ENCODE data around the gene NTSR1.

The NTSR1 gene

DNA sequence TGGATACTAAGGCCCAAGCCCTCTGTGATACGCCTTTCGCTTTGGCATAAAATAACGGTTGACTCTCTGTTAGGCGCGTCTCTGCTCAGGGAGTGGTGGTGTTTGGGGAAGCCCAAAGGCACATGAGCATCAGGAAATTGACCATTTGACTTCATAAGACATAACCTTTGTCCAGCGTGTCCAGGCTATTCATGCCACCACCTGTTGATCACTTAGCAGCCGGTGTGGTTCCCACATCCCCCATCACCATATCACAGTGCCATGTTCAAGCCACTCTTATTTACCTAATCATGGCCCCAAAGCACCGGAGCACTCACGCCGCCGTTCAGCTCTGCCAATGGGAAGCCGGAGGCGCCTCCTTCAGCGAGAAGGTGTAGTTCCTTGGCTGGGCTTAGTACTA, 38.5 kb upstream of the NTSR1 start:
- no peak overlapping the region for H3K27ac ChIP-seq
- H3K36me3 ChIP-seq (replicated peaks): no peaks in the 10 kb centered on the region
- TF ChIP-seq, protein P1, sequence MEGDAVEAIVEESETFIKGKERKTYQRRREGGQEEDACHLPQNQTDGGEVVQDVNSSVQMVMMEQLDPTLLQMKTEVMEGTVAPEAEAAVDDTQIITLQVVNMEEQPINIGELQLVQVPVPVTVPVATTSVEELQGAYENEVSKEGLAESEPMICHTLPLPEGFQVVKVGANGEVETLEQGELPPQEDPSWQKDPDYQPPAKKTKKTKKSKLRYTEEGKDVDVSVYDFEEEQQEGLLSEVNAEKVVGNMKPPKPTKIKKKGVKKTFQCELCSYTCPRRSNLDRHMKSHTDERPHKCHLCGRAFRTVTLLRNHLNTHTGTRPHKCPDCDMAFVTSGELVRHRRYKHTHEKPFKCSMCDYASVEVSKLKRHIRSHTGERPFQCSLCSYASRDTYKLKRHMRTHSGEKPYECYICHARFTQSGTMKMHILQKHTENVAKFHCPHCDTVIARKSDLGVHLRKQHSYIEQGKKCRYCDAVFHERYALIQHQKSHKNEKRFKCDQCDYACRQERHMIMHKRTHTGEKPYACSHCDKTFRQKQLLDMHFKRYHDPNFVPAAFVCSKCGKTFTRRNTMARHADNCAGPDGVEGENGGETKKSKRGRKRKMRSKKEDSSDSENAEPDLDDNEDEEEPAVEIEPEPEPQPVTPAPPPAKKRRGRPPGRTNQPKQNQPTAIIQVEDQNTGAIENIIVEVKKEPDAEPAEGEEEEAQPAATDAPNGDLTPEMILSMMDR (IDR thresholded peaks at IDR 0.05; ENCODE audit: low read depth, low read length, missing control alignments): no peak
- H3K4me3 ChIP-seq (ENCODE audit: low read depth, low read length): no peak overlapping the region
- in situ Hi-C loops (cut with HindIII; ENCODE audit: low pct_ligation_motif_present, low sequenced_read_pairs): no loop called here
- no peak for DNase-seq
- no peaks in the 10 kb centered on the region for H3K27me3 ChIP-seq (replicated peaks)

DNA sequence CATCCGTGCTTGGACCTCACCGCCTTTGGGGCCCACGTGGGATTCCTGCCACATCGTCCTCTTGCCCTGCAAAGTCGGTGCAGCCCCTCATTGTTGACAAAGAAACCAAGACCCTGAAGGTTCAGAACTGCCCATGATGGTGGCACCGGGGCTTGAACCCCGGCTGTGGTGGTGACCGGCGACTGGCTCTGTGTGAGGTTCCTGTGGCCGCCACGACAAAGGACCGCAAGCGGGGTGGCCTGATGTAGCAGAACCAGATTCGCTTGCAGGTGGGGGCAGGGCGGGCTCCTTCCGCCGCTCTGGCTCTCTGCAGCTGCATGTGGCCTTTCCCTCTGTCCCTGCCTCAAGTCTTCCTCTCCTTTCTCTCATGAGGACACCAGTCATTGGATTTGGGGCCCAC, 37.6 kb upstream of the NTSR1 start:
- Histone ChIP-seq H3K36me3 (replicated peaks) (no peaks in the 10 kb centered on the region), H3K4me3 (ENCODE audit: low read depth, low read length) (no peak overlapping the region), H3K27ac (no peak overlapping the region), H3K27me3 (replicated peaks) (no peaks in the 10 kb centered on the region)
- no peak for DNase-seq
- TF ChIP-seq, protein P1 (IDR thresholded peaks at IDR 0.05; ENCODE audit: low read depth, low read length, missing control alignments): no peak
- in situ Hi-C loops (cut with HindIII; ENCODE audit: low pct_ligation_motif_present, low sequenced_read_pairs): no loop called here

DNA sequence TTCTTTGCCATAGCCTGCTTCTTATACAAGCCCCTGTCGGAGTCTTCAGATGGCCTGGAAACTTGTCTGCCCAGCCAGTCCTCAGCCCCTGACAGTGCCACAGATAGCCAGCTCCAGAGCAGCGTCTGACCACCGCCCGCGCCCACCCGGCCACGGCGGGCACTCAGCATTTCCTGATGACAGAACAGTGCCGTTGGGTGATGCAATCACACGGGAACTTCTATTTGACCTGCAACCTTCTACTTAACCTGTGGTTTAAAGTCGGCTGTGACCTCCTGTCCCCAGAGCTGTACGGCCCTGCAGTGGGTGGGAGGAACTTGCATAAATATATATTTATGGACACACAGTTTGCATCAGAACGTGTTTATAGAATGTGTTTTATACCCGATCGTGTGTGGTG, 36.9 kb upstream of the NTSR1 start:
- in situ Hi-C loops (cut with HindIII; ENCODE audit: low pct_ligation_motif_present, low sequenced_read_pairs): no loop called here
- Histone ChIP-seq H3K27ac (no peak overlapping the region), H3K36me3 (replicated peaks) (no peaks in the 10 kb centered on the region), H3K27me3 (replicated peaks) (no peaks in the 10 kb centered on the region), H3K4me3 (ENCODE audit: low read depth, low read length) (no peak overlapping the region)
- TF ChIP-seq, protein P1 (IDR thresholded peaks at IDR 0.05; ENCODE audit: low read depth, low read length, missing control alignments): no peak
- DNase-seq: no peak

DNA sequence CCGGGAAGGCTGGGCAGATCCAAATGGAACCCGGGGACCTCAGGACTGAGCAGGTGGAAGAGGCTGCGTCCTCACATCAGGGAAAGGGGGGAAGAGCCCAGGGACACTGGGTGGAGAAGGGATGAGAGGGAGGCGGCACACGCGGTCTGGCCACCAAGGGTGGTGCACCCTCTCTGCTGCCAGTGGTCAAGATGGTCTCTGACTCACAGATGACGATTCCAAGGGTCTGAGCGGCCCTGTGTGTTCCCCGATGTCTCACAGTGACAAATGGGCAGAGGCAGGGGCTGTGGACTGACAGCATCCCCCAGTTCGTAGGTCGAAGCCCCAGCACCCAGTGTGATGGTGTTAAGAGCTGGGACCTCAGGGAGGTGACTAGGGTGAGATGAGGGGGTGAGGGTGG, 34.3 kb upstream of the NTSR1 start:
- Histone ChIP-seq H3K36me3 (replicated peaks) (no peaks in the 10 kb centered on the region), H3K27me3 (replicated peaks) (no peaks in the 10 kb centered on the region), H3K4me3 (ENCODE audit: low read depth, low read length) (no peak overlapping the region), H3K27ac (no peak overlapping the region)
- in situ Hi-C loops (cut with HindIII; ENCODE audit: low pct_ligation_motif_present, low sequenced_read_pairs): no loop called here
- TF ChIP-seq, protein P1 (IDR thresholded peaks at IDR 0.05; ENCODE audit: low read depth, low read length, missing control alignments): no peak
- no peak for DNase-seq

DNA sequence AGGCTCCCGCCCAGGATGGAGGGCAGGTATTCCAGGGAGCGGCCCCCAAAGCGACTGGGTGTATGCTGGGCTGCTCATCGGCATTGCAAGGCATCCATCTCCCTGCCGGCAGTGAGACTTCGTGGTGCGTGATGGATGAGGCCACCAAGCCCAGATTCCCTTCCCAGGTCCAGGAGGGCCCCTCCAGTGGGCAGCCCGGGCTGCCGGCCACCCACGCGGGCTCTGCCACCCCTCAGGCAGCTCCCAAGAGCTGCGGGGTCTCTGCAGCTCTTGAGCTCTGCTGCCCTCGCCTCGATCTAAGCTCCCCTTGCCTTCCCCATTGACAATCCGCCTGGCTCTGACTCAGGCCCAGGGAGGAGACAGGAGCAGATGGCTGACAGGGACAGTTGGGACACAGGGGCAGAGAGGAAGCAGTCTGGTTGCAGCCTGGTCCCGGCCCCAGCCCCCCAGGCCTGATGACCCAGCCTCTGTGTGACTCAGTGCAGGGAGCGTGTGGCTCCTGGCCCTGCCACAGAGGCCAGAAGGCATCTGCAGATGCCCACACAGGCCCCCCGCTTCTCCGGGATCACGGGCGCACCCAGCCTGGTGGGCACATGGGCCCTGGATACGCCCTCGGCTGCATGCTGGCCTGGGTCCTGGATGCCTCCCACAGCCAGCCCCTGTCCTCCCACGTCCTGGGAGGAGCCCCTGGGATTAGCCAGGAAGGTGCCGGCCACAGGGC, 33.3 kb upstream of the NTSR1 start:
- H3K27me3 ChIP-seq (replicated peaks): no peaks in the 10 kb centered on the region
- no peak for DNase-seq
- H3K4me3 ChIP-seq (ENCODE audit: low read depth, low read length): no peak overlapping the region
- in situ Hi-C loops (cut with HindIII; ENCODE audit: low pct_ligation_motif_present, low sequenced_read_pairs): no loop called here
- no peaks in the 10 kb centered on the region for H3K36me3 ChIP-seq (replicated peaks)
- TF ChIP-seq, protein P1 (IDR thresholded peaks at IDR 0.05; ENCODE audit: low read depth, low read length, missing control alignments): no peak
- H3K27ac ChIP-seq: no peak overlapping the region

DNA sequence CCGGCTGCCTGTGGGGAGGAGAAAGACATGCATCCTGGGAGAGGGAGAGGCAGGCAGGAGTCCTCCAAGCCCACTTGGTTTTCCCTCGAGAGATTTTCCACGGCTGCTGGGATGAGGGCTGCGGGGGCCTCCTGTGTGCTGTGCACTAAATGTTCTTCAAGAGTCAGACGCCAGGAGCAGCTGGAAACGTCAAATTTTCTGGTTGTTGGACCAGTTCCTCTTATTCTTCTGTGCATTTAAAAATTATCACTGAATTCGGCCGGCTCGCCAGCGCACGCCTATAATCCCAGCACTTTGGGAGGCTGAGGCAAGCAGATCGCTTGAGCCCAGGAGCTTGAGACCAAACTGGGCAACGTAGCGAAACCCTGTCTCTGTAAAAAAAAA, 32.8 kb upstream of the NTSR1 start:
- no peak overlapping the region for H3K4me3 ChIP-seq (ENCODE audit: low read depth, low read length)
- in situ Hi-C loops (cut with HindIII; ENCODE audit: low pct_ligation_motif_present, low sequenced_read_pairs): no loop called here
- H3K27ac ChIP-seq: no peak overlapping the region
- no peak for DNase-seq
- TF ChIP-seq, protein P1 (IDR thresholded peaks at IDR 0.05; ENCODE audit: low read depth, low read length, missing control alignments): no peak
- H3K36me3 ChIP-seq (replicated peaks): no peaks in the 10 kb centered on the region
- H3K27me3 ChIP-seq (replicated peaks): no peaks in the 10 kb centered on the region
